Activated CD8-positive, alpha-beta T cell treated with anti-CD3 and anti-CD28 coated beads for 36 hours (primary cell): ENCODE measurements around the gene COBL. TPM values are rescaled to one million over a fixed set of nuclear protein-coding genes. Genes with fewer than 3 reads are reported as not detected.

Experiments used
- ATAC-seq: fragments of 200-7000 bp; cut with Tn5 transposase; one replicate; pipeline ENCODE4 v1.10.0; 2021; ENCODE audit warnings: mild to moderate bottlenecking, moderate library complexity
- CTCF ChIA-PET: fragments of 350-600 bp; sonication (Branson Sonifier 250); formaldehyde crosslinking; loops from one replicate; lab custom pipeline; 2021; ENCODE audit warnings: antibody characterized with exemption; lab: Charles Lee
- POLR2A ChIA-PET: fragments of 350-600 bp; sonication (Branson Sonifier 250); formaldehyde crosslinking; loops from one replicate; lab custom pipeline; 2021; ENCODE audit warnings: antibody characterized with exemption; lab: Charles Lee
- DNase-seq: peaks from one replicate; pipeline ENCODE4 v3.0.0-alpha.2; 2020
- H3K27ac Mint-ChIP-seq: one replicate; pipeline ENCODE4 v1.8.0; 2021; ENCODE audit warnings: mild to moderate bottlenecking, mixed read lengths
- H3K27me3 Mint-ChIP-seq: one replicate; pipeline ENCODE4 v1.8.0; 2021; ENCODE audit warnings: mixed read lengths
- H3K36me3 Mint-ChIP-seq: one replicate; pipeline ENCODE4 v1.8.0; 2021; ENCODE audit warnings: low read depth, mixed read lengths
- H3K4me1 Mint-ChIP-seq: one replicate; pipeline ENCODE4 v1.8.0; 2021; ENCODE audit warnings: low read depth, mixed read lengths
- H3K4me3 Mint-ChIP-seq: one replicate; pipeline ENCODE4 v1.8.0; 2021; ENCODE audit warnings: mild to moderate bottlenecking, moderate library complexity, mixed read lengths
- H3K9me3 Mint-ChIP-seq: one replicate; pipeline ENCODE4 v1.8.0; 2021; ENCODE audit warnings: mixed read lengths
- CTCF ChIP-seq: fragments of 200-600 bp; IDR thresholded peaks from one replicate; pipeline ENCODE4 v1.8.0; 2022; ENCODE audit warnings: antibody characterized with exemption, mild to moderate bottlenecking
- intact Hi-C: fragments of 100-400 bp; cut with micrococcal nuclease; formaldehyde crosslinking; loops from one replicate; pipeline ENCODE4 v1.10.0; 2022
- total RNA-seq, 2 experiments: library from RNA; stranded (reverse); gene quantifications; one replicate each; pipeline ENCODE4 v1.2.3, GENCODE V29; 2021

COBL gene
- total RNA-seq, 2 experiments from 2014 or later = not detected

- H3K27ac Mint-ChIP-seq = no peak overlapping the region
- H3K27me3 Mint-ChIP-seq = peaks cover 34% of the 10 kb centered on the region
- intact Hi-C loops = no loop called here
- no peaks in the 10 kb centered on the region for H3K36me3 Mint-ChIP-seq
- ChIA-PET POLR2A (no interaction called here), CTCF (no interaction called here)
- H3K4me1 Mint-ChIP-seq = peaks cover 3% of the 10 kb centered on the region
- no peak for TF ChIP-seq CTCF
- ATAC-seq (no peak), DNase-seq (no peak)
- no peaks in the 10 kb centered on the region for H3K9me3 Mint-ChIP-seq
- no peak overlapping the region for H3K4me3 Mint-ChIP-seq
These were observed 1.9 kb downstream of the COBL start for GRCh38 chr7:51314726-51315125.

- no peak for ATAC-seq
- POLR2A ChIA-PET = interaction anchor here (0.9 kb wide), 1 partner anchor 260 kb away, joined by 3 read pairs; no protein-coding TSS in a partner anchor
- CTCF ChIA-PET = no interaction called here
- Mint-ChIP-seq H3K36me3 (no peaks in the 10 kb centered on the region), H3K27ac (no peak overlapping the region), H3K4me1 (peaks cover 3% of the 10 kb centered on the region), H3K27me3 (peaks cover 31% of the 10 kb centered on the region), H3K9me3 (no peaks in the 10 kb centered on the region), H3K4me3 (no peak overlapping the region)
- no peak for DNase-seq
- intact Hi-C loops = no loop called here
- TF ChIP-seq CTCF = no peak
These were observed 2.7 kb downstream of the COBL start for GRCh38 chr7:51313738-51314425.

- POLR2A ChIA-PET = interaction anchor here (0.9 kb wide), 1 partner anchor 259 kb away, joined by 3 read pairs; no protein-coding TSS in a partner anchor
- H3K4me3 Mint-ChIP-seq = no peak overlapping the region
- TF ChIP-seq CTCF = no peak
- H3K9me3 Mint-ChIP-seq = no peaks in the 10 kb centered on the region
- H3K36me3 Mint-ChIP-seq = no peaks in the 10 kb centered on the region
- peaks cover 3% of the 10 kb centered on the region for H3K4me1 Mint-ChIP-seq
- ATAC-seq (no peak), DNase-seq (no peak)
- CTCF ChIA-PET = no interaction called here
- no peak overlapping the region for H3K27ac Mint-ChIP-seq
- H3K27me3 Mint-ChIP-seq = peaks cover 31% of the 10 kb centered on the region
- intact Hi-C loops = no loop called here
These were observed 3.5 kb downstream of the COBL start for GRCh38 chr7:51312951-51313737.

- Mint-ChIP-seq H3K9me3 (no peaks in the 10 kb centered on the region), H3K4me3 (no peak overlapping the region), H3K4me1 (peaks cover 3% of the 10 kb centered on the region), H3K27ac (no peak overlapping the region), H3K27me3 (peaks cover 20% of the 10 kb centered on the region), H3K36me3 (no peaks in the 10 kb centered on the region)
- no peak for TF ChIP-seq CTCF
- CTCF ChIA-PET = no interaction called here
- intact Hi-C loops = no loop called here
- DNase-seq (no peak), ATAC-seq (no peak)
- POLR2A ChIA-PET = no interaction called here
These were observed 5.4 kb downstream of the COBL start for GRCh38 chr7:51311166-51311565.

- no peak for TF ChIP-seq CTCF
- Mint-ChIP-seq H3K4me3 (no peak overlapping the region), H3K9me3 (no peaks in the 10 kb centered on the region), H3K27ac (no peak overlapping the region), H3K27me3 (peaks cover 11% of the 10 kb centered on the region), H3K36me3 (no peaks in the 10 kb centered on the region), H3K4me1 (no peaks in the 10 kb centered on the region)
- ChIA-PET CTCF (no interaction called here), POLR2A (no interaction called here)
- DNase-seq (no peak), ATAC-seq (no peak)
- intact Hi-C loops = no loop called here
These were observed 6.5 kb downstream of the COBL start for GRCh38 chr7:51310131-51310583.
